GM12875 (cell line): ENCODE measurements around the gene SMAD3.

ENCODE experiments used
- H3K4me3 ChIP-seq: one replicate; pipeline ENCODE4 v1.5.1; 2011; ENCODE audit warnings: low read depth, low read length, control low read depth
- CTCF ChIP-seq: IDR thresholded peaks from 2 replicates; pipeline ENCODE4 v1.5.1; 2011; ENCODE audit warnings: low read depth, mild to moderate bottlenecking, control low read depth, inconsistent platforms, low read length, moderate library complexity, borderline replicate concordance; ENCODE audit not compliant: insufficient read depth

SMAD3 gene

DNA sequence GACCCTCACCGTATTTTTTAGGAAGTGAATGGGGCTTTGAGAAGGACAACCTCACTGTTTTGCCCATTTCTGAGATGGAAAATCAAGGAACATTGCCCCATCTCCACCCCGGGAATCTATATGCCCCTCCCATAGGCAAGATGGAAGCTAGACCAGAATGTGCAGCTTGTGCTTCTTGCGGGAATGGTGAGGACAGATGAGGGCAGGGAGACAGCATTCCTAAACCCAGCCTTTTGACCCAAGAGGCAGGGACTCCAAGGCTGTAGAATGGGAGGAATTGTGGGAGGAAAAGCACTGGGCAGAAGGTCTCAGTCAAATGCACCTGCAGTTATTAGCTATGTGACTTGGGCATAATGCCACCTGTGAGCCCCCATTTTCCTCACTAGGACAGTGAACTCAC is 66.9 kb downstream of the SMAD3 start:
- no peak overlapping the region for H3K4me3 ChIP-seq
- TF ChIP-seq CTCF: no peak

DNA sequence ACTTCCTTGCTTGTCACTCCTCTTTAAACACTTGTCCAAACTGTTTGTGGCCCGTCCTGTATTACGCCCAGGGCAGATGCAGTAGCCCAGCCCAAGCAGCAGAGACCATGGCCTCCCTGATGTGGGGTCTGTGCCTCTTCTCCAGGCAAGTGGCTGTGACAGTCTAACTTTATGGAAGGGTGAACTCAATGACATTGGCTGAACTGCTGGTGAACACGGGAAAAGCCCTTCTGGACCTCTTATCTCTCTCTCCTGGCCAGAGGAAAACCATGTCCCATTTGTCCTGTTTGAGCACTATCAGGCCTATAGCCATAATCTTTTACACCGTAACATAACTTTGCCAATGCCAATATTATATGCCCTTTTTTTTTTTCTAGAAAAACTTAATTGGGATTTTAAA is 67.6 kb downstream of the SMAD3 start:
- TF ChIP-seq CTCF: no peak
- no peak overlapping the region for H3K4me3 ChIP-seq

- no peak overlapping the region for H3K4me3 ChIP-seq
- no peak for TF ChIP-seq CTCF
These were observed 68.3 kb downstream of the SMAD3 start for GRCh38 chr15:67133738-67134066.

DNA sequence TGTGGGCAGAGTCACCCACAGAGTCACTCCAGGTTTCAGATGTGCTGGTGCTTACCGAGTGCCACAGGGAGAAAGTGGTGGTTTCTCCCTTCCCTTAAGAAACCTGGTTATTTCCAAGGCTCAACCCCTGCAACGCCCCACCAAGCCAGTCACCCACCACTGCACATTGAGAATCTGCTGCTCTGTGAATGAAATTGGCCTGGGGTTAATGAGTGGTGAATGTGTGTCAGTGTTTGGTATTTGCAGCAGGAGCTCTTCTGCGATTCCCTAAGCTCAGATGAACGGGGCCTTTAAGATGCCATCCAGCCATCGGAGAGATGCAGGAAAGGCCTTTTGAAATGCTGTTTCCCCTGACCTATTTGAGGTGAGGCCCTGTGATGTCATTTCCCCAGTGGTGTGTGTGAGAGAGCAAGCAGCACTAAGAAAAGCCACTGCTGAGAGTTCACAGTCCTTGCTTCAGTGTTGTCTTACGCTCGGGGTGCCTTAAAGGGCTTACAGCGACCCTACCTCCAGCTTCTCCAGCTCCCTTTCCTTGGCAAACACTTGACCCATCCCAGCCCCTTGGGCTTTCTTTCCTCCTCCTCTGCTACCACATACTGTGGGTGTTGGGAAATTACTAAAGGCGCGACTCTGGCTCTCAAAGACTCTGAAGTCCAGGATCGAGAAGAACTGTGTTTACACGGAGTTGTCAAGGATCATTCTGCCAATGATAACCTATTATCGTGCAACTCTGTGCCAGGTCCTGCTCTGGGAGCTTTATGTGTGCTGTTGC is 68.9 kb downstream of the SMAD3 start:
- no peak overlapping the region for H3K4me3 ChIP-seq
- TF ChIP-seq CTCF: no peak

GRCh38 chr15:67134871-67135492 is 69.6 kb downstream of the SMAD3 start:
- no peak overlapping the region for H3K4me3 ChIP-seq
- no peak for TF ChIP-seq CTCF

DNA sequence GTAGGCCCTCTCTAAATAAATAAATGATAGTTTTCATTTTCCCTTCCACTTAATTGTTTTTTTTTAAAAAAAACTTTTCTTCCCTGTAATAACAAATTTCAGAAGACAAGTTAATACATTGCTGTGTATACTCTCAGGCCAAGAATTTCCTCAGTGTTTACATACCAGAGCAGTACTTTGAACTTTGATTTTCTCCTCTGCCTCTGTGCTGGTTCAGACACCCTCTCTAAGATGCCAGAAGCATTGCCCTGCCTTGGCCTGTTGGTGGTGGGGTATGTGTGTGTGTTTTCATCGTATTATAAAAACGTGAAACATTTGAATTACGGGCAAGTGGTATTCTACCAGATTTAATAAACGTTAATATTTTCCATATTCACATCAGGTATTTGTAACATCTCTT is 70.1 kb downstream of the SMAD3 start:
- H3K4me3 ChIP-seq: no peak overlapping the region
- no peak for TF ChIP-seq CTCF

GRCh38 chr15:67136802-67137201 is 71.4 kb downstream of the SMAD3 start:
- H3K4me3 ChIP-seq: no peak overlapping the region
- no peak for TF ChIP-seq CTCF
